K562 (cell line): ENCODE measurements around the gene EEF2K. TPM values are rescaled to one million over a fixed set of nuclear protein-coding genes. Genes with fewer than 3 reads are reported as not detected.
A peak's percentile ranks its signal among the peaks of the same experiment; 100 is the strongest.

Source experiments
- ATF6 ChIP-seq: sonication (generic); formaldehyde crosslinking; IDR thresholded peaks from 2 replicates; pipeline ENCODE4 v1.4.0; 2020; ENCODE audit warnings: mild to moderate bottlenecking, missing genetic modification reagents
- HDAC3 ChIP-seq: fragments of 450-650 bp; IDR thresholded peaks from 2 replicates; pipeline ENCODE4 v1.6.1; 2018; ENCODE audit warnings: borderline replicate concordance, mild to moderate bottlenecking, moderate library complexity; ENCODE audit not compliant: partially characterized antibody
- HES1 ChIP-seq: fragments of 450-650 bp; IDR thresholded peaks from 2 replicates; pipeline ENCODE4 v1.6.1; 2016; ENCODE audit warnings: low read depth, mild to moderate bottlenecking, moderate library complexity
- HNRNPLL ChIP-seq: fragments of 200-400 bp; formaldehyde crosslinking; IDR thresholded peaks from 2 replicates; pipeline ENCODE4 v1.6.1; 2017; ENCODE audit warnings: low read length, low read depth, mild to moderate bottlenecking; ENCODE audit not compliant: poor library complexity, severe bottlenecking
- IRF2 ChIP-seq: sonication (generic); formaldehyde crosslinking; IDR thresholded peaks from 2 replicates; pipeline ENCODE4 v1.8.1; 2022; ENCODE audit warnings: mild to moderate bottlenecking, missing genetic modification reagents
- MTA1 ChIP-seq: fragments of 450-650 bp; IDR thresholded peaks from 2 replicates; pipeline ENCODE4 v1.6.1; 2017; ENCODE audit warnings: borderline replicate concordance
- NFE2 ChIP-seq: IDR thresholded peaks from 2 replicates; pipeline ENCODE4 v1.6.1; 2014; ENCODE audit warnings: antibody characterized with exemption, low read depth
- PHB2 ChIP-seq: fragments of 450-650 bp; IDR thresholded peaks from 2 replicates; pipeline ENCODE4 v1.6.1; 2017; ENCODE audit warnings: low read depth
- RHOXF2B ChIP-seq: fragments of 250-450 bp; sonication (Bioruptor Pico); conservative IDR thresholded peaks from 2 replicates; pipeline ENCODE4 v1.5.1; 2021
- SOX6 ChIP-seq: fragments of 450-650 bp; IDR thresholded peaks from 2 replicates; pipeline ENCODE4 v1.6.1; 2014; ENCODE audit warnings: mild to moderate bottlenecking
- SP1 ChIP-seq: sonication (generic); formaldehyde crosslinking; IDR thresholded peaks from 2 replicates; pipeline ENCODE4 v1.8.1; 2022; ENCODE audit warnings: mild to moderate bottlenecking, missing genetic modification reagents
- SREBF1 ChIP-seq: fragments of 150-350 bp; IDR thresholded peaks from 2 replicates; pipeline ENCODE4 v1.6.1; 2014; ENCODE audit warnings: antibody characterized with exemption, low read depth, low read length, borderline replicate concordance
- WHSC1 ChIP-seq: IDR thresholded peaks from one replicate; pipeline ENCODE4 v1.6.1; 2012; ENCODE audit warnings: low read length, control low read depth, inconsistent platforms
- ZFP1 ChIP-seq: fragments of 450-650 bp; formaldehyde crosslinking; IDR thresholded peaks from 2 replicates; pipeline ENCODE4 v1.4.0; 2020; ENCODE audit warnings: mild to moderate bottlenecking, mixed read lengths
- ZNF224 ChIP-seq: sonication (generic); formaldehyde crosslinking; IDR thresholded peaks from 2 replicates; pipeline ENCODE4 v1.8.0; 2022; ENCODE audit warnings: mild to moderate bottlenecking, missing genetic modification reagents
- ZNF23 ChIP-seq: fragments of 250-450 bp; sonication (Bioruptor Pico); IDR thresholded peaks from 2 replicates; pipeline ENCODE4 v1.4.0; 2020; ENCODE audit warnings: mild to moderate bottlenecking
- ZNF696 ChIP-seq: fragments of 250-450 bp; sonication (Bioruptor Pico); conservative IDR thresholded peaks from 2 replicates; pipeline ENCODE4 v1.4.0; 2020; ENCODE audit warnings: mild to moderate bottlenecking, moderate library complexity
- polyA plus RNA-seq, 8 experiments: library from polyadenylated mRNA; depleted of rRNA in 4 of 8; stranded (reverse) in 5 of 8; unstranded in 3 of 8; fragments of >200 nt; fragmentation: Nextera tagmentation in 2 of 8; fragmentation: Illumina TruSeq in 1 of 8; extraction: Ambion mirVana in 2 of 8; extraction: Trizol in 1 of 8; gene quantifications; 2 replicates each; pipeline versions ENCODE4 v1.2.1 to v1.2.3, GENCODE V29; 2011 to 2014; ENCODE audit warnings: inconsistent platforms in 1 of 8, missing spikeins in 1 of 8
- total RNA-seq, 7 experiments: library from RNA; depleted of rRNA in 6 of 7; stranded (reverse); fragments of >200 nt in 6 of 7; fragmentation: Illumina TruSeq in 2 of 7; extraction: Trizol in 2 of 7; gene quantifications; 2 replicates each; pipeline versions ENCODE4 v1.2.1 to v1.2.3, GENCODE V29; 2011 to 2021; ENCODE audit warnings: low replicate concordance in 1 of 7
- TF ChIP-seq, protein P1 (sequence below): fragments of 250-450 bp; sonication (Bioruptor Pico); IDR thresholded peaks from 2 replicates; pipeline ENCODE4 v1.4.0; 2020; ENCODE audit warnings: mild to moderate bottlenecking, moderate library complexity
- TF ChIP-seq, protein P2 (sequence below), 3 experiments: IDR thresholded peaks in 2 of 3; conservative IDR thresholded peaks in 1 of 3; 2 replicates each; pipeline ENCODE4 v1.5.1; 2011 to 2012; ENCODE audit warnings: low read length in 3 of 3, mild to moderate bottlenecking in 3 of 3, control low read depth in 2 of 3, improper control_type of control experiment in 1 of 3, inconsistent platforms in 1 of 3, low read depth in 1 of 3, mixed read lengths in 1 of 3, moderate library complexity in 1 of 3; ENCODE audit not compliant: insufficient read depth in 2 of 3
- TF ChIP-seq, protein P3 (sequence below): fragments of 450-650 bp; IDR thresholded peaks from 2 replicates; pipeline ENCODE4 v1.6.1; 2016; ENCODE audit warnings: antibody characterized with exemption

EEF2K gene
- total and polyA plus RNA-seq, 9 of the 15 experiments (the other 6 are each of a cell fraction or from before 2014, with no cell fraction given): 3.0 to 35.2 (median 12.2) TPM

DNA sequence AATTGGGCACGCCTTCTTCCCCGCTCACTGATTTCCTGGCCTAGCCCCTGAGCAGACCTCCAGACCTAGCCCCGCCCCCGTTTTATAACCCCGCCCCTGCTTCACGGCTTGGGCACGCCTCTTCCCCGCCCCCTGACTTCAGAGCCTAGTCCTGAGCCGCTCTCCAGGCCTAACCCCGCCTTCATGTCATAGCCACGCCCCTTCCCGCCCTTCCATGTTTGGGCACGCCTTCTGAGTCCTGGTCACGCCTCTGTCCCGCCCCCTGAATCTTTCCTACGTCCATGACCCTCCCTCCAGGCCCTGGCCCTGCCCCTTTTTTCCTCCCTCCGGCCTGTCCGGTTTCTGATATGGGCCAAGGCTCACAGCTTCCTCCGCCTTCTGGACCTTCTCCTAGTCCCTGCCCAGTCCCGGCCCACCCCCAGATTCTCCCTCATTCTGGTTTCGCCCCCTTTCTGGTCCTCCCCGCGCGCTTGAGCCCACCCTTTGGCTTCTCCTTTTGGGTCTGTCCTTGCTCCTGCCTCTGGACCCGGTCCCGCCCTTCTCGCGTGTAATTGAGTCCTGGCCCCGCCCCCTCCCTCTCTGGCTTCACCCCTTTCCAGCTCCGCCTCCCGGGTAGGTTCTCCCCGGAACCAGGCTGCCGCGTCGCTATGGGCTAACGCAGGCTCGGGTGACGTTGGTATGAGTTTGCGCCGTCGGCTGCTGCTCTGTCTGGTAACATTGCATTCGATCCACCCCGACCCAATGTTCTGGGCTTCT lies 15.1 kb upstream of the EEF2K start (continued):
- no peak for TF ChIP-seq WHSC1
- TF ChIP-seq ZNF224 (CRISPR knock-in tag): no peak
- TF ChIP-seq IRF2 (CRISPR knock-in tag): no peak
- peak; percentile 96 for TF ChIP-seq SP1 (CRISPR knock-in tag)
- no peak for TF ChIP-seq ZNF696 (CRISPR knock-in tag)
- no peak for TF ChIP-seq RHOXF2B (CRISPR knock-in tag)
- no peak for TF ChIP-seq ZNF23
- TF ChIP-seq, protein P1, sequence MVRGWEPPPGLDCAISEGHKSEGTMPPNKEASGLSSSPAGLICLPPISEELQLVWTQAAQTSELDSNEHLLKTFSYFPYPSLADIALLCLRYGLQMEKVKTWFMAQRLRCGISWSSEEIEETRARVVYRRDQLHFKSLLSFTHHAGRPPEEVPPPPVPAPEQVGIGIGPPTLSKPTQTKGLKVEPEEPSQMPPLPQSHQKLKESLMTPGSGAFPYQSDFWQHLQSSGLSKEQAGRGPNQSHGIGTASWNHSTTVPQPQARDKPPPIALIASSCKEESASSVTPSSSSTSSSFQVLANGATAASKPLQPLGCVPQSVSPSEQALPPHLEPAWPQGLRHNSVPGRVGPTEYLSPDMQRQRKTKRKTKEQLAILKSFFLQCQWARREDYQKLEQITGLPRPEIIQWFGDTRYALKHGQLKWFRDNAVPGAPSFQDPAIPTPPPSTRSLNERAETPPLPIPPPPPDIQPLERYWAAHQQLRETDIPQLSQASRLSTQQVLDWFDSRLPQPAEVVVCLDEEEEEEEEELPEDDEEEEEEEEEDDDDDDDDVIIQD (CRISPR knock-in tag): no peak
- no peak for TF ChIP-seq SREBF1
- TF ChIP-seq HES1: no peak
- TF ChIP-seq, protein P2, sequence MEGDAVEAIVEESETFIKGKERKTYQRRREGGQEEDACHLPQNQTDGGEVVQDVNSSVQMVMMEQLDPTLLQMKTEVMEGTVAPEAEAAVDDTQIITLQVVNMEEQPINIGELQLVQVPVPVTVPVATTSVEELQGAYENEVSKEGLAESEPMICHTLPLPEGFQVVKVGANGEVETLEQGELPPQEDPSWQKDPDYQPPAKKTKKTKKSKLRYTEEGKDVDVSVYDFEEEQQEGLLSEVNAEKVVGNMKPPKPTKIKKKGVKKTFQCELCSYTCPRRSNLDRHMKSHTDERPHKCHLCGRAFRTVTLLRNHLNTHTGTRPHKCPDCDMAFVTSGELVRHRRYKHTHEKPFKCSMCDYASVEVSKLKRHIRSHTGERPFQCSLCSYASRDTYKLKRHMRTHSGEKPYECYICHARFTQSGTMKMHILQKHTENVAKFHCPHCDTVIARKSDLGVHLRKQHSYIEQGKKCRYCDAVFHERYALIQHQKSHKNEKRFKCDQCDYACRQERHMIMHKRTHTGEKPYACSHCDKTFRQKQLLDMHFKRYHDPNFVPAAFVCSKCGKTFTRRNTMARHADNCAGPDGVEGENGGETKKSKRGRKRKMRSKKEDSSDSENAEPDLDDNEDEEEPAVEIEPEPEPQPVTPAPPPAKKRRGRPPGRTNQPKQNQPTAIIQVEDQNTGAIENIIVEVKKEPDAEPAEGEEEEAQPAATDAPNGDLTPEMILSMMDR (IDR thresholded peaks at IDR 0.05 in 2 of 3, conservative IDR thresholded peaks at IDR 0.05 in 1 of 3; ENCODE audit: insufficient read depth in 2 of 3, low read depth in 1 of 3, low read length in 3 of 3): 0 out of 6 replicates have a peak, but pooled peaks of 1 of the 3 experiments have one; percentile 2
- TF ChIP-seq, protein P3, sequence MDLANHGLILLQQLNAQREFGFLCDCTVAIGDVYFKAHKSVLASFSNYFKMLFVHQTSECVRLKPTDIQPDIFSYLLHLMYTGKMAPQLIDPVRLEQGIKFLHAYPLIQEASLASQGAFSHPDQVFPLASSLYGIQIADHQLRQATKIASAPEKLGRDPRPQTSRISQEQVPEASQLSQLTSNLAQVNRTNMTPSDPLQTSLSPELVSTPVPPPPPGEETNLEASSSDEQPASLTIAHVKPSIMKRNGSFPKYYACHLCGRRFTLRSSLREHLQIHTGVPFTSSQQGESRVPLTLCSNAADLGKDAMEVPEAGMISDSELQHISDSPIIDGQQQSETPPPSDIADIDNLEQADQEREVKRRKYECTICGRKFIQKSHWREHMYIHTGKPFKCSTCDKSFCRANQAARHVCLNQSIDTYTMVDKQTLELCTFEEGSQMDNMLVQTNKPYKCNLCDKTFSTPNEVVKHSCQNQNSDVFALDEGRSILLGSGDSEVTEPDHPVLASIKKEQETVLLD: peak; percentile 57; the same call in 1 of the 2 replicates
- TF ChIP-seq SOX6: peak; percentile 18; the same call in 1 of the 2 replicates
- no peak for TF ChIP-seq ZFP1
- no peak for TF ChIP-seq ATF6 (CRISPR knock-in tag)
- 0 out of 2 replicates have a peak, but pooled peaks have one; percentile 41 for TF ChIP-seq MTA1
- no peak for TF ChIP-seq HDAC3
- no peak; the same call in 1 of the 2 replicates for TF ChIP-seq PHB2
- peak; percentile 78 for TF ChIP-seq HNRNPLL
- TF ChIP-seq NFE2: no peak
